ENCODE data around the gene RACGAP1.

RACGAP1 gene

DNA sequence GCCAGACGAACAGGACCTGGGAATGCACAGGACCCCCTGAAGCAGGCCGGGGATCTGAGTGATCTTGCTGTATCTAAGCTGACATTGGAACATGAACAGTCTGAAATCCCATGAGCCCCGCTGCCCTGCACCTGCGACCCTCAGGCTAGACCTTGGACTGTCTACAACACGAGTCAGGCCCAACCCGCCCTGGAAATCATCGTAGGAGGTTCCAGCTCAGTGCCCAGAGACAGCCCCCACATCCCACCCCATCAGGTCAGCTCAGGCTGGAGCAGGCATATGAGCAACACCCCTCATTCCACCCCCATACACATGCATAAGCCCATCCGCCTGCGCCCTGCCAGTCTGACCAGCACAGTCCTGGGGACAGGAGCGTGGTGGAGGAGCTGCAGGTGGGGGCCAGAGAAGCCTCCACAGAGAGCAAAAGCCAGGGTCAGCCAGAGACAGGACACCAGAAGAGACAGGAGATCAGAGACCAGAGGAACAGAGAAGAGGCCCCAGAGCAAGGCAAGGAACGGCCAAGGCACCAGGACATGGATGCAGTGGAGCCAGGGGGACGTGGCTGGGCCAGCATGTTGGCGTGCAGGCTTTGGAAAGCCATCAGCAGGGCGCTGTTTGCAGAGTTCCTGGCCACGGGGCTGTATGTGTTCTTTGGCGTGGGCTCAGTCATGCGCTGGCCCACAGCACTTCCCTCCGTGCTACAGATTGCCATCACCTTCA is 52.5 kb downstream of the RACGAP1 start, which contains the start of gene AQP6:
AQP6 (plus strand) TSS at position 307 of the 720 bp plus-strand sequence; CDS start at position 534, 227 bp downstream.
- Mint-ChIP-seq H3K36me3 (ENCODE audit: insufficient read depth) (no peaks in the 10 kb centered on the region), H3K4me3 (no peak within 1 kb of the TSS), H3K9me3 (no peaks in the 10 kb centered on the region), H3K27ac (no peak within 1 kb of the TSS), H3K4me1 (ENCODE audit: low read depth in 2 of 2) (no peaks in the 10 kb centered on the region), H3K27me3 (no peaks in the 10 kb centered on the region)
- DNase-seq (no peak), ATAC-seq (replicated peaks) (no peak)

DNA sequence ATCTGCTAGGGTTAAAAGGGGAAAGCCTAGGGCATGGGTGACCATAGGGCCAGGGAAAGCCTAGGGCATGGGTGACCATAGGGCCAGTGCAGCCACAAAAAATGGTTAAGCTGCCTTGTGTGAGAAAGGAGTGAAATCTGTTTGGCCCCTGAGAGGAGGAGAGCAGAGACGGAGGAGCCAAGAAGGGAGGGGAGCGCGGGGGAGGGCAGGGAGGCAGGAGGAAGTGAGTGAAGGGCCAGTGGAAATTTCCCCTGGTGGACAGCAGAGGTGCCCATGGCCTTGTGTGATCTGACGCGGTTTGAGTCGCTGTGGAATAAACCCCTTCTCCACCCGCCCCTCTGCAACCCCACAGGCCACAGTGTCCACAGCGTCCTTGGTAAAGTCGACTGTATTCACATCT is 53.2 kb downstream of the RACGAP1 start:
- Mint-ChIP-seq H3K9me3 (no peaks in the 10 kb centered on the region), H3K36me3 (ENCODE audit: insufficient read depth) (no peaks in the 10 kb centered on the region), H3K4me1 (ENCODE audit: low read depth in 2 of 2) (peaks cover 1 to 2% of the 10 kb centered on the region in 2 donors), H3K27ac (no peak overlapping the region), H3K4me3 (no peak overlapping the region), H3K27me3 (peaks cover 0 to 2% of the 10 kb centered on the region in 2 donors)
- DNase-seq, result no peak
- ATAC-seq (replicated peaks), result no peak

DNA sequence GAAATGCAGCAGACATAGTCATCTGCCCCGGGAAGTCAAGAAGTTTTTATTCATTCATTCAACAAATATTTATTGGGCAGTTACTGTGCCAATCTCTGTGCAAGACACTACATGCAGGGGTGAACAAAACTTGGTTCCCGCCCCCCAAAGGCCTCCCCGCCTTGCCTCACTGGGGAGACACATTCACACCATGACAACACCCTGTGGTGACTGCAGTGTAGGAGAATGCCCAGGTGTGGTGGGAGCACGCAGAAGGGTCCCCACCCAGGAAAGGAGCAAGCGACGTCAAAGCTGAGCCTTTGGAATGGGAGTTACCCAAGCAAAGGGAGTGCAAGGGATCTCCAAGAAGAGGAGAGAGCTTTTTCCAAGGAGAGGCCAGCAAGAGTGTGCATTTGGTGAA is 54.2 kb downstream of the RACGAP1 start:
- Mint-ChIP-seq H3K4me1 (ENCODE audit: low read depth in 2 of 2) (peaks cover 4% of the 10 kb centered on the region in 2 donors), H3K4me3 (no peak overlapping the region), H3K9me3 (no peaks in the 10 kb centered on the region), H3K27ac (no peak overlapping the region), H3K36me3 (ENCODE audit: insufficient read depth) (no peaks in the 10 kb centered on the region), H3K27me3 (peaks cover 4 to 11% of the 10 kb centered on the region in 2 donors)
- DNase-seq (no peak), ATAC-seq (replicated peaks) (no peak)

DNA sequence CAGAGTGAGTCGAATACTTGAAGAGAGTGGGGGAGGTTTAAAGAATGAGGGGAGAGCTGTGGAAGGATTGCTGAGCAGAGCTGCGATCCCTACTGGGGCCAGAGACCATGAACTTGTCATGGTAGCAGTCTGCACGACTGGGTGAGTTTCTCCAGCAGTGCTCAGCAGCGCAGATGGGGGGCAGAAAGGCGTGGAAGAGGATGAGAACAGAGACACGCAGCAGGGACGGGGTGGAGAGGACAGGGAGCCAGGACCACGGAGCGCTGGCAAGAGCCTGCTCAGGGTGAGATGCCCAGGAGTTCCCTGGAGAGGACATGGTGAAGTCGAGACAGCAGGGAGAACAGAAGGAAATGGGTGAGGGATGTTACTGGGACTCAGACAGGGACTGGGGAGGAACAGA is 54.6 kb downstream of the RACGAP1 start:
- Mint-ChIP-seq H3K4me3 (no peak overlapping the region), H3K36me3 (ENCODE audit: insufficient read depth) (no peaks in the 10 kb centered on the region), H3K4me1 (ENCODE audit: low read depth in 2 of 2) (peaks cover 4% of the 10 kb centered on the region in 2 donors), H3K27ac (no peak overlapping the region), H3K27me3 (peaks cover 9 to 16% of the 10 kb centered on the region in 2 donors), H3K9me3 (no peaks in the 10 kb centered on the region)
- no peak for ATAC-seq (replicated peaks)
- DNase-seq, result no peak

DNA sequence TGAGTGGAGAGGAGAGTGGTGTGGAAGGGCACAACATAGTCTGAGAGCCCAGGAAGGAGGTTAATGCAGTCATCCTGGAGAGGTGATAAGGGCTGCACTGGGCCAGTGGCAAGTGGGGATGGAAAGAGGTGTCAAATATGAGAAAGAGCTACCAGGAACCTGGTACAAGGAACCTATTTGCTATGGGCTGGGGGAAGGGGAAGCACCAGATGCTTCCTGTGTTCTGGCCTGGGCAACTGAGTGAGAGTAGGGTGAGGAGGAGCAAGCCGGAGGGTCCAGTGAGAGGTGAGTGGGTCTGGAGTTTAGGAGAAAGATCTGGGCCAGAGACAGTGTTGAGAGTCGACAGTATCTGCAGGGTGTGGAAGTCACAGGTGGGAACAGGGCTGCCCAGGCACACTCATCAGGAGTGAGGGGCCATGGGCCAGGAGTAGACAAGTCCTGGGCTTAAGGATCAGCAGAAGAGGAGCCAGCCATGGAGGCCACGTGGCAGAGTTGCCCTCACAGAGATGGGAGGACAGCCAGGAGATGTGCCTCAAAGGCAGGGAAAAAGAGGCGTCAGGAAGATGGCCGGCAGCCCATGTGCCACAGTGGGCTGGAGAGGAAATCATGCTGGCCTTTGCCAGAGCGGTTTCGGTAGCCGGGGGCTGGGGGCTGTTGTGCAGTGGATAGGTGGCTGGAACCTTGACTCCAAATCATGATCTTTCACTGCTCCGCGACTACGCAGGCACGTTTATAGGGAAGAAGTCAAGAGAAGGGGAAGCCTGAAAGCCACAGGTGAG is 55.5 kb downstream of the RACGAP1 start:
- H3K27ac Mint-ChIP-seq, result no peak overlapping the region
- H3K4me1 Mint-ChIP-seq (ENCODE audit: low read depth in 2 of 2), result peaks cover 4% of the 10 kb centered on the region in 2 donors
- no peaks in the 10 kb centered on the region for H3K9me3 Mint-ChIP-seq
- DNase-seq, result no peak
- no peaks in the 10 kb centered on the region for H3K36me3 Mint-ChIP-seq (ENCODE audit: insufficient read depth)
- no peak overlapping the region for H3K4me3 Mint-ChIP-seq
- H3K27me3 Mint-ChIP-seq, result peaks cover 14 to 24% of the 10 kb centered on the region in 2 donors
- no peak for ATAC-seq (replicated peaks)

DNA sequence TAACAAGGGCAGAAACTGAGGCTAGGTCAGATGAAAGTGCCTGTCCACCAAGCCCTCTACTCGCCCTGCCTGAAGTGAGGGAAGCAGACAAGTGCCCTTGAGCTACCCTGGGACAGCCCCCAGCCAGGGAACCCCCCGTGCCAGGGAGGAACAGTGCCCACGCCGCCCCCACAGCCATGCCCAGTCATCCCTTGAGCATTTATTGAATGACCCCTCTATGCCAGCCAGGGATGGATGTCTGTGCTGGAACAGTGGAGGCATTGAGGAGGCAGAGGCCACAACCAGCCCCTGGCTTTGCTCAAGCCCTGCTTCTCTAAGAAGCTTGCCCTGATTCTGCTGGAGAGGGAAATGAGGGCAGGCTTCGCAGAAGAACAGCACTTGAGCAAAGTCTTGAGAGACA is 56.3 kb downstream of the RACGAP1 start:
- Mint-ChIP-seq H3K4me3 (no peak overlapping the region), H3K27me3 (peaks cover 22 to 33% of the 10 kb centered on the region in 2 donors), H3K27ac (no peak overlapping the region), H3K4me1 (ENCODE audit: low read depth in 2 of 2) (peaks cover 4% of the 10 kb centered on the region in 2 donors), H3K36me3 (ENCODE audit: insufficient read depth) (no peaks in the 10 kb centered on the region), H3K9me3 (no peaks in the 10 kb centered on the region)
- DNase-seq (no peak), ATAC-seq (replicated peaks) (no peak)

DNA sequence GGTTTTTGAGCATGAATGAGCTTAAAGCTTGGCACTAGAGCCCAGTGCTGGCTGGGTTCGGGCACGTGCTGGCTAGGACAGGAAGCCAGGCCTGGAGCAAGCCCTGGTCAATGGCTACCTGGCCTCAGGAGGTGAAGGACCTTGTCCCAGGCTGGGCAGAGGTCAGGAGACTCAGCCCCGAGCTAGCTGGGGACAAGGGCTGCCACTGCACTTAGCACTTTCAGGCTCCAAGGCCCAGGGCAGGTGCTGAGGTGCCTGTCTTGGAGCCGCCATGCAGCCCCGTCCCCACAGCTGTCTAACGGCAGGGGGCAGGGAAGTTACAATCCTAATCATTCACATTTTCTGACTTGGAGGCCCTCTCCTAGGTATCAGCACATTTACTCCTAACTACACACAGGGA is 56.8 kb downstream of the RACGAP1 start:
- Mint-ChIP-seq H3K4me1 (ENCODE audit: low read depth in 2 of 2) (peaks cover 4% of the 10 kb centered on the region in 2 donors), H3K4me3 (no peak overlapping the region), H3K27me3 (peaks cover 25 to 38% of the 10 kb centered on the region in 2 donors), H3K36me3 (ENCODE audit: insufficient read depth) (no peaks in the 10 kb centered on the region), H3K9me3 (no peaks in the 10 kb centered on the region), H3K27ac (no peak overlapping the region)
- DNase-seq (no peak), ATAC-seq (replicated peaks) (no peak)

DNA sequence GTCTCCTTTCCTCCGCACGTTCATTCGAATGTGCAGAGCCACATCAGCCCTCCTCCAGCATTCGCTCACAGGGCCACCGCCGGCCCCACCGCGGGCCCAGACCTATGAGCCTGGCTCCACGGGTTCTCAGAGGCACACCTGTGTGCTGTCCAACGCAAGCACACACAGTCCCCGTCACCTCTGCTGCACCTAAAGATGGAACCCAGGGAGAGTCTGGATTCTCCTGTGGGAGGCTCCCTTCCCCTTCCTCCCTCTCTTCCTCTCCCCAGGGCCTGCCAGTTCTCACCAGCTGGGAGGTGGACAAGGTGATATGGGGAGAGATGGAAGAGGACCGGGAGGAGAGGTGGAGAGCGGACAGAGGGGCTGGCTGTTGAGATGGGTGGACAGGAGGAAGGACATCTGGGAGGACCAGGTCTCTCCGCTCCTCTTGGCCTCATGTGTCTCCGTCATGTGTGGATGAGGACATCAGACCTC is 57.5 kb downstream of the RACGAP1 start:
- DNase-seq (no peak), ATAC-seq (replicated peaks) (peak; percentile 19)
- Mint-ChIP-seq H3K4me3 (peak overlapping the region; percentile 76 to 80), H3K4me1 (ENCODE audit: low read depth in 2 of 2) (peaks cover 4% of the 10 kb centered on the region in 2 donors), H3K27me3 (peaks cover 31 to 45% of the 10 kb centered on the region in 2 donors), H3K27ac (no peak overlapping the region), H3K9me3 (no peaks in the 10 kb centered on the region), H3K36me3 (ENCODE audit: insufficient read depth) (no peaks in the 10 kb centered on the region)

DNA sequence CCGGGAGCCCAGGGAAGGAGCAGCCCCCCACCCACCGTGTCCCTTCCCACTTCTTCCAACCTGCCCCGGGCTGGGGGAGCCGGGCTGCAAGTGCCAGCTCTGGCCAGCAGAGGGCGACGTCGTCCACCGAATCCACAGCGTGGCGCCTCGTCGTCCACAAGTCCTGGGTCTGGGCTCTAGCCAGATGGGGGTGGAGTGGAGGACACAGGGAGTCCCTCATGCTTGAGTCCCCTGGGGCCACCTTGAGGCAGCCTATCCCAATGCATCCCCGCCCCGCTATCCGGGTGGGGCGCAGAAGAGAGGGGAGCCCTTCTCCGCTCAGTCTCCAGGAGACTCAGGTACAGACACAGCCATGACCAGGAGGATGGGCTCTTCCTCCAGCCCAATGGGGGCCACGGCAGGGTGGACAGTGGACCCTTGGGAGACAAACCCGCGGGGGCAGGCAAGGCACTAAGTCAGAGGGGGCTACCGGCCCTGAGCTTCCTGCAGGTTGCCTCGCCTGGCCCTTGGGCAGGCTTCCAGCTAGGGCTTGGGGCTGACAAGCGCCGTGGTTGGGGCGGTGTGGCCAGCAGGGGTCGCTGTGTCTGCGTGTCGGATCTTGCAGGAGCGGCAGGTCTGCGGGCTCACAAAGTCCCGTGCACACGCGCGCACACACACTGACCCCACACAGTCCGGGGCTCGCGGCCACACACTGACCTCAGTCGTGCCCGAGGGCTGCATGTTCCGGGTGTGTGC is 58.1 kb downstream of the RACGAP1 start:
- H3K4me3 Mint-ChIP-seq, result peak overlapping the region; percentile 76 to 80
- H3K4me1 Mint-ChIP-seq (ENCODE audit: low read depth in 2 of 2), result peaks cover 4% of the 10 kb centered on the region in 2 donors
- H3K27ac Mint-ChIP-seq, result peak overlapping the region in 1 of 2 donors; percentile 49
- H3K36me3 Mint-ChIP-seq (ENCODE audit: insufficient read depth), result no peaks in the 10 kb centered on the region
- no peaks in the 10 kb centered on the region for H3K9me3 Mint-ChIP-seq
- H3K27me3 Mint-ChIP-seq, result peaks cover 37 to 51% of the 10 kb centered on the region in 2 donors
- DNase-seq (peak; percentile 91 to 95 (median 94)), ATAC-seq (replicated peaks) (peak; percentile 88)

DNA sequence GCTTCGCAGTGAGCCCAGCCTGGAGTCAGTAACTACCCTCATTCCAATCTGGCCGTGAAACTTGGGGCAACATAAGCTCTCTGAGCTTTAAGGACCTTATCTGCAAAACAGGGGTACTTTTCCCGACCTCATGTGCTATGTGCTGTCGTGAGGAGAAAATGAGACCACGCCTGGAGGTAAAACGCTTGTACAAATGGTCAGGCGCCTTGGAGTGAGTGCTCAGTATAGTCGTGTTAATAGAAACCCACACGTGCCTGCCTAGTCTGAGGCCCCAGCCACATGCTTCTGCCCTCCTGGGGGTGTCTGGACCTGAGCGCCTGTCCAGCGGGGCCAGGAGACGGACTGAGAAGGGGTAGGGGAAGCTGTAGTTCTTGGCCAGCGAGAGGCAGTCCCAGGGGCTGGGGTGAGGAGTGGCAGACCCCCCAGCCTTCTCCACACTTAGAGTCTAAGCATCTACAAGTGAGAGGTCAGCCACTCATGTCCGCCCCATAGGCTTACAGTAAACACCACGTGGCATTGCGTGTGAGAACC is 58.7 kb downstream of the RACGAP1 start:
- DNase-seq (no peak), ATAC-seq (replicated peaks) (no peak)
- peak overlapping the region; percentile 76 to 80 for H3K4me3 Mint-ChIP-seq
- H3K27ac Mint-ChIP-seq, result no peak overlapping the region
- no peaks in the 10 kb centered on the region for H3K36me3 Mint-ChIP-seq (ENCODE audit: insufficient read depth)
- H3K9me3 Mint-ChIP-seq, result no peaks in the 10 kb centered on the region
- peaks cover 40 to 54% of the 10 kb centered on the region in 2 donors for H3K27me3 Mint-ChIP-seq
- H3K4me1 Mint-ChIP-seq (ENCODE audit: low read depth in 2 of 2), result peaks cover 4% of the 10 kb centered on the region in 2 donors

DNA sequence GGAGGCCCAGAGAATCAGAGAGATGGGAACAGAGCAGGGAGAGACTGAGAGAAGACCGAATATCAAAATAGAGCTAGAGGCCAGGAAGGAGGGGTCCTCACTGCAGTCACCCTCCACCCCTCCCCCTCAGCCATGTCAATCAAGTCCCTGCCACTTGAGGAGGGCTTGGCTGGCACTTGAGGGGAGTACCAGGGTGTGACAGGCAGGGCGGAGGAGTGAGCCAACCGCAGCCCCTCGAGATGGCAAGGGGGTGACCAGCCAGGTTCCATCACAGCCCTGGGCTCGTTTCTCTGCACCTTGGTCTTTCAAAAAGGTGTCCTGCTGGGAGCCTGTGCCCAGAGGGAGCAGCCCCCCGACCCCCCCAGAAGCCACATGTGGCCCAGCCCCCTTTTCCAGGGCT is 59.5 kb downstream of the RACGAP1 start:
- peaks cover 4% of the 10 kb centered on the region in 2 donors for H3K4me1 Mint-ChIP-seq (ENCODE audit: low read depth in 2 of 2)
- no peaks in the 10 kb centered on the region for H3K9me3 Mint-ChIP-seq
- DNase-seq (no peak), ATAC-seq (replicated peaks) (no peak)
- no peak overlapping the region for H3K27ac Mint-ChIP-seq
- H3K36me3 Mint-ChIP-seq (ENCODE audit: insufficient read depth), result no peaks in the 10 kb centered on the region
- no peak overlapping the region for H3K4me3 Mint-ChIP-seq
- peaks cover 42 to 57% of the 10 kb centered on the region in 2 donors for H3K27me3 Mint-ChIP-seq

DNA sequence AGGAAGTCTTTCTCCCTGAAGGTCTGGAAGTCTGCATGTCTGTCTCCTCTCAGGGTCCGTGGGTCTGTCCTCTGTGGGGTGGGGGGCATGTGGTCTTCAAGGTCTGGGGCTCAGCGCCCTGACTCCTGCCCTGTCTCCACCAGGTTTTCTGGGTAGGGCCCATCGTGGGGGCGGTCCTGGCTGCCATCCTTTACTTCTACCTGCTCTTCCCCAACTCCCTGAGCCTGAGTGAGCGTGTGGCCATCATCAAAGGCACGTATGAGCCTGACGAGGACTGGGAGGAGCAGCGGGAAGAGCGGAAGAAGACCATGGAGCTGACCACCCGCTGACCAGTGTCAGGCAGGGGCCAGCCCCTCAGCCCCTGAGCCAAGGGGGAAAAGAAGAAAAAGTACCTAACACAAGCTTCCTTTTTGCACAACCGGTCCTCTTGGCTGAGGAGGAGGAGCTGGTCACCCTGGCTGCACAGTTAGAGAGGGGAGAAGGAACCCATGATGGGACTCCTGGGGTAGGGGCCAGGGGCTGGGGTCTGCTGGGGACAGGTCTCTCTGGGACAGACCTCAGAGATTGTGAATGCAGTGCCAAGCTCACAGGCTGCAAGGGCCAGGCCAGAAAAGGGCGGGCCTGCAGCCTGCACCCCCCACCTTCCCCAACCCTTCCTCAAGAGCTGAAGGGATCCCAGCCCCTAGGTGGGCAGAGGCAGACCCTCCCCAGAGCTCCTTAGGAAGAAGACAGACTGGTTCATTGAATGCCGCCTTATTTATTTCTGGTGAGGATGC is 60.3 kb downstream of the RACGAP1 start:
- Mint-ChIP-seq H3K4me3 (no peak overlapping the region), H3K9me3 (no peaks in the 10 kb centered on the region), H3K27me3 (peaks cover 49 to 65% of the 10 kb centered on the region in 2 donors), H3K36me3 (ENCODE audit: insufficient read depth) (no peaks in the 10 kb centered on the region), H3K4me1 (ENCODE audit: low read depth in 2 of 2) (peaks cover 7 to 8% of the 10 kb centered on the region in 2 donors), H3K27ac (no peak overlapping the region)
- ATAC-seq (replicated peaks), result no peak
- DNase-seq, result no peak

All from effector memory CD8-positive, alpha-beta T cell (primary cell).